ENCODE data around the gene ZNF862. TPM values are rescaled to one million over a fixed set of nuclear protein-coding genes. Genes with fewer than 3 reads are reported as not detected.

The ZNF862 gene
- total RNA-seq, 1 experiment from 2014 or later: 5.7 TPM

GRCh38 chr7:149800169-149800555 lies 38.0 kb upstream of the ZNF862 start:
- no TSS peak for BruUV-seq (replicated peaks)
- TF ChIP-seq EZH2 (IDR thresholded peaks at IDR 0.05; ENCODE audit: borderline replicate concordance, low read depth, low read length, poor library complexity, severe bottlenecking) (no peak), CTCF (conservative IDR thresholded peaks at IDR 0.05; ENCODE audit: low read depth, low read length) (no peak)
- POLR2A ChIA-PET (ENCODE audit: low non-redundant PET): no interaction called here

GRCh38 chr7:149801002-149801566 lies 37.1 kb upstream of the ZNF862 start:
- DNase-seq (ENCODE audit: low spot score): no peak
- Histone ChIP-seq H3K36me3 (ENCODE audit: insufficient read depth, low read length, poor library complexity, severe bottlenecking) (no peaks in the 10 kb centered on the region), H3K4me1 (ENCODE audit: insufficient read depth, low read length, poor library complexity, severe bottlenecking) (no peaks in the 10 kb centered on the region), H3K4me3 (ENCODE audit: low read depth, low read length, poor library complexity, severe bottlenecking) (no peak overlapping the region), H3K27me3 (replicated peaks; ENCODE audit: insufficient read depth, low read depth, low read length, poor library complexity) (no peaks in the 10 kb centered on the region), H3K27ac (ENCODE audit: low read depth, low read length, poor library complexity, severe bottlenecking) (no peak overlapping the region), H3K9me3 (ENCODE audit: low read depth, low read length, poor library complexity, severe bottlenecking) (no peaks in the 10 kb centered on the region)
- TF ChIP-seq EZH2 (IDR thresholded peaks at IDR 0.05; ENCODE audit: borderline replicate concordance, low read depth, low read length, poor library complexity, severe bottlenecking) (no peak), CTCF (conservative IDR thresholded peaks at IDR 0.05; ENCODE audit: low read depth, low read length) (no peak)
- no TSS peak for BruUV-seq (replicated peaks)
- ChIA-PET CTCF (no interaction called here), POLR2A (ENCODE audit: low non-redundant PET) (no interaction called here)
- intact Hi-C loops (cut with micrococcal nuclease; ENCODE audit: unreplicated experiment): loop anchor here (10.0 kb wide), 1 partner anchor 244 kb away; no protein-coding TSS in a partner anchor

More at GRCh38 chr7:149800169-149800555, 38.0 kb upstream of the ZNF862 start:
- Histone ChIP-seq H3K4me1 (ENCODE audit: insufficient read depth, low read length, poor library complexity, severe bottlenecking) (no peaks in the 10 kb centered on the region), H3K27ac (ENCODE audit: low read depth, low read length, poor library complexity, severe bottlenecking) (no peak overlapping the region), H3K27me3 (replicated peaks; ENCODE audit: insufficient read depth, low read depth, low read length, poor library complexity) (no peaks in the 10 kb centered on the region), H3K4me3 (ENCODE audit: low read depth, low read length, poor library complexity, severe bottlenecking) (no peak overlapping the region), H3K36me3 (ENCODE audit: insufficient read depth, low read length, poor library complexity, severe bottlenecking) (no peaks in the 10 kb centered on the region), H3K9me3 (ENCODE audit: low read depth, low read length, poor library complexity, severe bottlenecking) (no peaks in the 10 kb centered on the region)
- intact Hi-C loops (cut with micrococcal nuclease; ENCODE audit: unreplicated experiment): loop anchor here (10.0 kb wide), 1 partner anchor 245 kb away; no protein-coding TSS in a partner anchor
- CTCF ChIA-PET: interaction anchor here (1.2 kb wide), 1 partner anchor 138 kb away, joined by 4 read pairs; no protein-coding TSS in a partner anchor
- no peak for DNase-seq (ENCODE audit: low spot score)

GRCh38 chr7:149801816-149802215 lies 36.4 kb upstream of the ZNF862 start:
- no TSS peak for BruUV-seq (replicated peaks)
- Histone ChIP-seq H3K27ac (ENCODE audit: low read depth, low read length, poor library complexity, severe bottlenecking) (no peak overlapping the region), H3K27me3 (replicated peaks; ENCODE audit: insufficient read depth, low read depth, low read length, poor library complexity) (no peaks in the 10 kb centered on the region), H3K4me1 (ENCODE audit: insufficient read depth, low read length, poor library complexity, severe bottlenecking) (no peaks in the 10 kb centered on the region), H3K4me3 (ENCODE audit: low read depth, low read length, poor library complexity, severe bottlenecking) (no peak overlapping the region), H3K36me3 (ENCODE audit: insufficient read depth, low read length, poor library complexity, severe bottlenecking) (no peaks in the 10 kb centered on the region), H3K9me3 (ENCODE audit: low read depth, low read length, poor library complexity, severe bottlenecking) (no peaks in the 10 kb centered on the region)
- TF ChIP-seq EZH2 (IDR thresholded peaks at IDR 0.05; ENCODE audit: borderline replicate concordance, low read depth, low read length, poor library complexity, severe bottlenecking) (no peak), CTCF (conservative IDR thresholded peaks at IDR 0.05; ENCODE audit: low read depth, low read length) (no peak)
- intact Hi-C loops (cut with micrococcal nuclease; ENCODE audit: unreplicated experiment): loop anchor here (10.0 kb wide), 1 partner anchor 243 kb away; no protein-coding TSS in a partner anchor
- ChIA-PET POLR2A (ENCODE audit: low non-redundant PET) (no interaction called here), CTCF (no interaction called here)
- DNase-seq (ENCODE audit: low spot score): no peak
